ENCODE measurements around the gene BMP2K.
"Not testable (repeated sequence)": the region's sequence is repeated elsewhere in the genome, so short reads cannot be mapped to it uniquely, and the experiment has no call there.

Gene BMP2K

DNA sequence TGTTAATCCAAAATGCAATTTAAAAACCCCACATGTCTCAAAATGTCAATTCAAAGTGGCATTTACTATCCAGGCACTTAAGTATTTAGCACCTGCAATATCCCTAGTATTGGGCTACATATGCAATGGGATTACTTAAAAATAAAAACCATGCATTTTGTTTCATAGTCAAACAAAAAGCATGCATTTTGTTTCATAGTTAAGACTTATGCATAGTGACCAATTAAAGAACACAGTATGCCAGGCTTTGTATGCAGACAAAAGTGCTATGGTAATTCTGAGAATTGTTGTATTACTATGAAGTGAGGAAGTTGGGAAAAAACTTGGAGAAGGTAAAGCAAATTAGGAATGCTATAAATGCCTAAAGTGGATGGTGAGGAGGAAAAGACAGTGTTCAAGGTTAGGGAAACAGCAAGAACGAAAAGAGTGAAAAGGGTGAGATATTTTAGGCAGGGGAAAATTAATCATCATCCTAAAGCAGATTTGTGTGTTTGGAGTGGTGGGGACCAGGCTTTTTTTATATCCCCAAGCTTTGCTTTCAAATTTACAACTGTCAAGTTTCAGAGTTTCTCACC lies 10.6 kb upstream of the BMP2K start:
- no peak for DNase-seq

GRCh38 chr4:78766026-78766425 lies 10.1 kb upstream of the BMP2K start:
- DNase-seq, result no peak

- DNase-seq, result no peak
Measured at GRCh38 chr4:78766650-78767049, 9.5 kb upstream of the BMP2K start.

DNA sequence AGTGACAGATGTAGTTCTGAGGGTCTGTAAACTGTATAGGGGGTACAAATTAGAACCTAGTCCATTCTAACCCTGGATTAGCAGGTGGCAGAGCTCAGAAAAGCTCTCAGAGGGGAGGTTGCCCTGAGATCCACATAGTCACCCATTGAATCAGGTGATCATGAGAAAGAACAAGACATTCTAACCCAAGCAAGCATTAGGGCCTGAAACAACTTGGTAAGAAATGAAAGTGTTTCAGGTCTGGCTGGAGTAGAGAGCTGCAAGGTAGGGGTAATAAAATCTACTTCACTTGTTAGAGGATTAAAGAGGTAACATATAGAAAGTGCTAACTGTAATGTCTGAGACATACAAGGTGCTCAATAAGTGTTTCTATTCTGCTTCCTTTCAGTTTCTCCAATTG lies 8.8 kb upstream of the BMP2K start:
- no peak for DNase-seq

GRCh38 chr4:78768452-78769180 lies 7.5 kb upstream of the BMP2K start:
- no peak for DNase-seq

DNA sequence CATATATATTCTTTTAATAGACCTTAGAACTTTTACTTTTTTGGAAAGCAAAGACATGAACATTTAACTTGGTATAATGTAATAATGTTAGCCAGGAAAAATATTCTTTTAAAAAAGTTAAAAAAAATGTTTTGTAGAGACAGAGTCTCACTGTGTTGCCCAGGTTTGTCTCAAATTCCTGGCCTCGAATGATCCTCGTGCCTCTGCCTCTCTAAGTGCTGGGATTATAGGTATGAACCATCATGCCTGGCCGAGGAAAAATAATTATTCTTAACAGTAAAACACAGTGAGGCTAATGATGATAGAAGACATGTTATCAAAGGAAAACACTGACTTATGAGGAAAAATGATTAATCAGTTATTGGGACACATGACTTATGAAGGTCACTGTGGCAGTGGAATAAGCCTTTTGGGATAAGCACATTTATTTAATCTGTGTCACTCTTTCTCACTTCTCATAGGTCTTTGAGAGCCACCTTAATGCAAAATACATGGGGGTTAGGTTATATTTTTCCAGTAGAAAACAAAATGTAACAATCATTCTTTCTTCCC lies 6.0 kb upstream of the BMP2K start:
- no peak for DNase-seq

DNA sequence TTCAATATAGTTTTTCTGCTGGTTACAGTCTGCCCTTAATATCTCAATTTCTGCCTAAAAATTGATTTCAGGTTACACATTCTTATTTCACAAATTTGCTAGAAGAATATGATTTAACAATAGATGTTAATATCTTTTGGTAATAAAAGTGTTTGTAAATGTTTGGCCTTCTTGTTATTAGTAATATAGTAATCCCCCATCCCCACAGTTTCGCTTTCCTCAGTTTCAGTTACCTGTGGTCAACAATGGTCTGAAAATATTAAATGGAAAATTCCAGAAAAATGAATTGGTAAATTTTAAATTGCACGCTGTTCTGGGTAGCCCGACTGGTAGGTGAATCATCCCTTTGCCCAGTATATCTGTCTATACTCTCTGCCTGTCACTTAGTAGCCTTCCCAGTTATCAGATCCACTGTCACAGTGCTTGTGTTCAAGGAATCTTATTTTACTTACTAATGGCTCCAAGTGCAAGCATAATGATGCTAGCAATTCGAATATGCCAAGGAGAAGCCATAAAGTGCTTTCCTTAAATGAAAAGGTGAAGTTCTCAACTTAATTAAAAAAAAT lies 3.5 kb upstream of the BMP2K start:
- no peak for DNase-seq

- no peak for DNase-seq
Measured at GRCh38 chr4:78774417-78774816, 1.7 kb upstream of the BMP2K start.

- DNase-seq, result peak; percentile 90
Measured at GRCh38 chr4:78775303-78776078, 659 bp upstream of the BMP2K start.

GRCh38 chr4:78776729-78777575 lies 802 bp downstream of the BMP2K start:
- DNase-seq, result peak; percentile 44

- no peak for DNase-seq
Measured at GRCh38 chr4:78777576-78777940, 1.4 kb downstream of the BMP2K start.

- no peak for DNase-seq
Measured at GRCh38 chr4:78778530-78778929, 2.4 kb downstream of the BMP2K start.

GRCh38 chr4:78779280-78779679 lies 3.1 kb downstream of the BMP2K start:
- no peak for DNase-seq

DNA sequence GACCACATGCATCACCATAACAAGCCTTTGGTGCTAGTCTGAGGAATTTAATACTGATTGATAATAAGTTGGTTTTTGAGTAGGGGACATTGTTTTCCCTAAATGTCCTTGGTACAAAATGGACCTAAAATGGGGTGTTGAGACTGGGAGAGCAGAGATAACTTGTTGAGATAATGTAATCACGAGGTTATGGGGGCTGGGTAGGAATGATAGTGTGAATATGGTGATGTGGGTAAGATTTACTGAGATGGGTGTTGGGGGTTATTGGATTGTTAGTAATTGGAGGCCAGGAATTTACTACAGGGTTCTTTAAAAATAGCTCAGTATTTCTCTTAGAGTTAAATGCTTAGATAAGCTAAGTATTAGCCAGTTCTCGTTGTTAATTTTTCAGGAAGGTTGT lies 3.9 kb downstream of the BMP2K start:
- DNase-seq, result no peak

DNA sequence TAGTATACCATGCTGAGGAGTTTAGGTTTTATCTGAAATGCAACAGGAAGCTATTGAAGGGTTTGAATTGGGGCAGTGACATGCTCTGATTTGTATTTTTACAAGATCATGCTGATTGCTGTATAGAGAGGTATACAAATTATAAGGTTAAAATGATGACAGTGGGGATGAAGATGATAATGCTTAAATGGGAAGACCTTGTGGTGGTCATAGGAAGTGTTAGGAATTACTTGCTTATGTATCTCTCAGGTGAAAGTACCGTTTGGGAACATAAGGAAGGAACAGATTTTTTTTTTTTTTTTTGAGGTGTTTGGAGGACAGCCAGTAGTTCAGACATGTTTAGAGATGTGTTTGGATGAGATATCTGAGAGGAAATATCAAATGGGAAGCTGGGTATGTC lies 5.0 kb downstream of the BMP2K start:
- DNase-seq, result no peak

- DNase-seq, result no peak
Measured at GRCh38 chr4:78781924-78782323, 5.8 kb downstream of the BMP2K start.

GRCh38 chr4:78784236-78784865 lies 8.2 kb downstream of the BMP2K start:
- DNase-seq, result no peak

DNA sequence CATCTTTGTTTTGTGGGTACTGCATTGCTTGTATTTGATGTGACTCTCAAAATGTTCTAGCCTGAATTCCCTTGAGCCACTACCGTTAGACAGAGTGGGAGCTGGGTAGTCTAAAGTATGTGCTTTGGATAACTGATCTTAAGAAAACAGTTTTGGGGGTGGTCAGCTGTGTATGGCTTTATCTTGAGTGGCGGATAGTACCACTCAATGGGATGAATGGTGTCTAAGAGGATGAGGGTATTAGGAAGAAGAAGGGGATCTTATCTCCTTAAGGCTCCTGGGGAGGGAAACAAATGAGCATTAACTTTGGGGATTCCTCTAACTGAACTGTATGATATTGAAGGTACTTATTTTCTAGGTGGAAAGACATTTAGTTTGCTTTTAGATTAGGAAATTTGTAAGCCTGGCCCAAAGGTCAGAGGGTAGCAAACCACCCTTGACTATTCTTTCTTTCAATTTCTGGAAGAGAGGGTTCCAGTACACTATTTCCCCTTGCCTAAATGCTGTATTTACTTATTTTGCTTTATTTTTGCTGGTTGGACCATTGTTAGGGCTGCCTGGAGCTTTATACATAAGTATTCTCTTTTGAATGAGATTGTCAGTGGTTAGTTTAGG lies 11.3 kb downstream of the BMP2K start:
- no peak for DNase-seq

DNA sequence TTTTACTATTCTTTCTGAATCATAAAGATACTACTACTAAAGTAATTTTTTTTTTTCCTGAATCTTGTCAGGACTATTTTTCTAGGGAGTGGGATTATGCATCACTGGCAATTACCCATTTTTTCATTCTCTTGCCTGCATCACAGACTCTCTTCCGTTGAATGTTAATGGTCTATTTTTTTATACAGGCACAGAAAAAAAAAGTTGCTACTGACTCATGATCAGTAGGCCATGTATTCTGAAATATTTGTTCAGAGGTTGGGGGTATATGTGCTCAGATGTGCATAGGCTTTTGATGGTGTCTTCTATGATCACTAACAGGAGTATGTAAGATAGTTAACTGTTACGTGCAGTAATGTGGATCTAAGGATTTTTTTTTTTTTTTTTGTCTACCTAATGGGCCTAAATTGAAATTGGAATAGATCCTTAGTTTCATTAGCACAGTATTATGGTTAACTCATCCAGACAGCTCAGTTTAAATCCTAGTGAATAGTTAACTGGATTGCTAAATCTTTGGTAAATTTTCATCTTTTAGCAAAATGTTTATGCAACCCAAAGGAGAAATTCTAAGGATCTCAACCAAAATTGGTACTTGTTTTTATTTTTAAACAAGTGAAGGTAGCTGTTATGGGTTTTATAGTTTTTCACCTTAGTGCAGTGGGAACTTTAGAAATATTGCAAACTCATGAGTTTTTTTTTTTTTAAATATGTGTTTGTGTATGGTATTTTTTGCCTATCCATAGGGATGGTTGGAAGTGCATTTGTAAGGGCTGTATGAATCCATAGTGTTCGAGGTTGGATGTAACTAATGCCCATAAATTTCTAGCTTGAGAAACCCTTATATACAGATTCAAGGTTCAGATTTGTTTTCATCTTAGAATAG lies 12.1 kb downstream of the BMP2K start:
- no peak for DNase-seq

DNA sequence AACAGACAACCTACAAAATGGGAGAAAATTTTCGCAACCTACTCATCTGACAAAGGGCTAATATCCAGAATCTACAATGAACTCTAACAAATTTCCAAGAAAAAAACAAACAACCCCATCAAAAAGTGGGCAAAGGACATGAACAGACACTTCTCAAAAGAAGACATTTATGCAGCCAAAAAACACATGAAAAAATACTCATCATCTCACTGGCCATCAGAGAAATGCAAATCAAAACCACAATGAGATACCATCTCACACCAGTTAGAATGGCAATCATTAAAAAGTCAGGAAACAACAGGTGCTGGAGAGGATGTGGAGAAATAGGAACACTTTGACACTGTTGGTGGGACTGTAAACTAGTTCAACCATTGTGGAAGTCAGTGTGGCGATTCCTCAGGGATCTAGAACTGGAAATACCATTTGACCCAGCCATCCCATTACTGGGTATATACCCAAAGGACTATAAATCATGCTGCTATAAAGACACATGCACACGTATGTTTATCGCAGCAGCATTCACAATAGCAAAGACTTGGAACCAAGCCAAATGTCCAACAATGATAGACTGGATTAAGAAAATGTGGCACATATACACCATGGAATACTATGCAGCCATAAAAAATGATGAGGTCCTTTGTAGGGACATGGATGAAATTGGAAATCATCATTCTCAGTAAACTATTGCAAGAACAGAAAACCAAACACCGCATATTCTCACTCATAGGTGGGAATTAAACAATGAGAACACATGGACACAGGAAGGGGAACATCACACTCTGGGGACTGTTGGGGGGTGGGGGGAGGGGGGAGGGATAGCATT lies 19.7 kb downstream of the BMP2K start:
- DNase-seq, result not testable (repeated sequence)

Measured in CD4-positive, alpha-beta T cell treated with Interleukin-10 for 1 hour (primary cell).